Head of caudate nucleus (tissue), 42 donors: Measurements from ENCODE around the gene LGALS8.

Experiments
- DNase-seq, 42 donors: peaks; one replicate each; pipeline versions ENCODE4 v3.0.0 to v3.0.0-alpha.2; 2020 to 2021; ENCODE audit warnings: mixed read lengths in 7 of 42
- intact Hi-C: fragments of 100-400 bp; cut with DNase I; formaldehyde crosslinking; loops from one replicate; pipeline ENCODE4 v1.15.0; 2022

LGALS8 gene

GRCh38 chr1:236532850-236533249 lies 9.1 kb downstream of the LGALS8 start:
- no peak for DNase-seq
- intact Hi-C loops = no loop called here

DNA sequence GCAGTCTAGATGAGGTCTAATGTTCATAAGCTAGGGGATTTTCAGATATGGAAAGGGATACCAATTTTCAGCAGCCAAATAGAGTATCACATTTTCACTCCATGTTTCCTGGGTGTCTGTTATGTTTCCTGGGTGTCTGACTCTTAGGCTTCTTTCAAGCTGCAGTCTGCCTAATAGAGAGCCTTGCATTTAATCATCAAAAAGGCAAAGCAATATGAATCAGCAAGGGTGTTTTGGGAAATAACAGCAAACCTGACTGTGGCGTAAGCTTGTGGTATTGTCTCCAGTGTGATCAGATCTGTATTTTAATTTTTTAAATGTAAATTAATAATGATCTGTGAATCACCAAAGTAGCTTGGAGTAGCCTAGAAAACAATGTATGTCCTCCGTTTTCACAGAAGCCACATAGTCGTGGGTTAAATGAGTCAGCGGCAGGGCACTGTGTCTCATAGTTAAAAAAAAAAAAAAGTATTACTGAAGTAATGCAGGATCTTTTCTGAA lies 10.4 kb downstream of the LGALS8 start:
- intact Hi-C loops = no loop called here
- no peak for DNase-seq

DNA sequence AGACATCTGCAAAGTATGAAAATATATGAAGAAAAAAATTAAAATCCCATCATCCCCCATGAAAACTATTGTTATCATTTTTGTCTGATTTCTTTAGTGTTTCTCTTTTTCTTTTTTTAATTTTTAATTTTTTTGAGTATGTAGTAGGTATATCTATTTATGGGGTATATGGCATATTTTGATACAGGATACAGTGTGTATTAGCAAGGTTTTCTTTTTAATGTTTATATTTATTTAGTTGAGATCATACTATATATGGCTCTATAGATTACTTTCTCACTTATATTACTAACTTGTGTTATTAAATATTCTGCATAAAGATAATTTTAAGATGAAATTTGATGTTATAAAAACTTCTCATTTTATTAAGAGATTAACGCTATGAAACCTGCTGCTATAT lies 11.4 kb downstream of the LGALS8 start:
- no peak for DNase-seq
- intact Hi-C loops = no loop called here

DNA sequence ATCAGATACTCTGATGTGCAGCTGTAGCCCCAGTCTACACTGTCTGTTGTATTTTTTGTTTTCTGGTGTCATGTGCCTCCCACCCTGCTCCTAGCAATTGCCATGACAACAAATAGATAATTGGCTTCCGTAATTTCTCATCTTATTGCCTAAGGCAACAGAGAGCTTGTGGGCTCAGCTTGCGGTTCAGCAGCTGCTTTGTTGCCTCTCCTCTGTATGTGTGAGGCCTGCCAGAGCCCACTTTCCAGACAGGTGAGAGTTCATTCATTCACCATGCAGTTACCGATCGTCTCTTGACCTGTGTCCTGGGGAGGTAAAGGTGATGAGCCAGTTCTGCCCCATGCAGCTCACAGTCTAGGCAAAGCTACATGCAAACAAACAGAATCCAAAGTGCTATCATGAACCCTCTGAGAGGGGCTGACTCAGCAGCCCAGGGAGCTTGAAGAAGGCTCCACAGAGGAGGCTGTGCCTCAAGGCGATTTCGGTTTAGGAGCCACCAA lies 11.9 kb downstream of the LGALS8 start:
- intact Hi-C loops = no loop called here

DNA sequence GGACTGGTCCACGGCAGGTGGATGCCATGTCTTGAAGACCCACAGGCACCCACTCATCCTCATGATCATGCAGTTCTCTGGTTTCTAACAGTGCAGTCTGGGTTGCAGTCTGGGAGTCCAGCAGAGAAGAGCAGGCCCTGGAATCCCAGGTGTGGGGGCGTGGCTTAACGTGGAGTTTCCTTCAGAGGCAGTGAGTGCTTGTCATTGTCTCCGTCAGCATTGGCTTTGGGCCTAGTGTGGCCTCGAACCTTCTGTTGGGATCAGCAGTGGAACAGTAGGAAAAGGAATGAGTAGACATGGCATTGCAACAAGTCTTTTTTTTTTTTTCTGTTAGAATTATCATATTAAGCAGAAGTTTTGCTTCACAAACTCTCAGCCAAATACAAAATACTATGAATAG lies 12.8 kb downstream of the LGALS8 start:
- intact Hi-C loops = no loop called here
- DNase-seq = no peak

More for the DNA sequence above, 11.9 kb downstream of the LGALS8 start:
- no peak for DNase-seq

DNA sequence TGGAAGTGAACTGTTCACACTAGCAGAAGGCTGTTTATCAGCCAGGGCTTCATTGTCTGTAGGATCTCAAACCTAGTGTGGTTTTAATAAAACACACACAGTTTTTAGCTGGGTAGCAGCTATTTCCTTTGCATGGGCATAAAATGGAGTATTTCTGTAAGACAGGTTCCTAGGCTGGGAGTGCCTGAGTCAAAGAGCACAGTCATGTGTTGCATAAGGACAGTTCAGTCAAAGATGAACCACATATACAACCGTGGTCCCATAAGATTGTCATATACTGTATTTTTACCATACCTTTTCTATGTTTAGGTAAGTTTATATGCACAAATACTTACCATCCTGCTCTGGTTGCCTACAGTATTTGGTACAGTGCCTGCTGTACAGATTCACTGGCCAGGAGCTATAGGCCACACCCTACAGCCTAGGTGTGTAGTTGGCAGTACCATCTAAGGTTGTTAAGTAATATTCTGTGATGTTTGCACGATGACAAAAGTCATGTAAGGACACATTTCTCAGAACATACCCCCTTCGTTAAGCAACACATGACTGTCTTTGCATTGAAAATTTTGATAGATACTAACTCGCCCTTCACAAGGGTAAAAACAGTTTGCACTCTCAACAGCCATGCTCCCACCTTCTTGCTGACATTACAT lies 17.2 kb downstream of the LGALS8 start:
- no peak for DNase-seq
- intact Hi-C loops = no loop called here

- intact Hi-C loops = no loop called here
These were observed 17.9 kb downstream of the LGALS8 start for GRCh38 chr1:236541710-236542109.

GRCh38 chr1:236543065-236543669 lies 19.4 kb downstream of the LGALS8 start:
- intact Hi-C loops = no loop called here
- DNase-seq = no peak

More at GRCh38 chr1:236541710-236542109, 17.9 kb downstream of the LGALS8 start:
- DNase-seq = peak in 11 of 42 donors; percentile 14 to 56 (median 29)

DNA sequence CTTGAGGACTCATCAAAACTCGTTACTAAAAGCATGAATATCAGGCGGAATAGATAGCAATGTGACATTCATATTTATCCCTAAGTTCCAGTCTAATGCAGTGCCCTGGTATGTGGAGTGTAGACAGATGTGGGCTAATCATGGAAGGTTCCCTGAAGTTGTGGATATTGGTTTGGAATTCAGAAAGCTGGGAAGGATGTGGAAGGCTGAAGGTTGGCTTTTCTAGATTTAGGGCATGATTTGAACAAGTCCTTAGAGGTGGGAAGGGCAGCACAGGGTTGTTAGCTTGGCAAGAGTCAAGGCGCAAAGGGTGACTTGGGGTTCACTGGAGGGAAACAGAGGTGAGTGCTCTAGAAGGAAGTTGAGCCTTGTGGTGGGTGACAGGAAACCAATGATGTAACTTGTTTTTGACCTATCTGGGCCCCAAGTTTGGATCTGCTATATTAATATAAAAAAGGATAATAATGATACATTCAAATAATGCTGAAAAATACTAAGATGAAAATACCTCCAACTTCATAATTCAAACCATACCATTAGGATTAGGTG lies 21.9 kb downstream of the LGALS8 start:
- no peak for DNase-seq
- intact Hi-C loops = no loop called here

DNA sequence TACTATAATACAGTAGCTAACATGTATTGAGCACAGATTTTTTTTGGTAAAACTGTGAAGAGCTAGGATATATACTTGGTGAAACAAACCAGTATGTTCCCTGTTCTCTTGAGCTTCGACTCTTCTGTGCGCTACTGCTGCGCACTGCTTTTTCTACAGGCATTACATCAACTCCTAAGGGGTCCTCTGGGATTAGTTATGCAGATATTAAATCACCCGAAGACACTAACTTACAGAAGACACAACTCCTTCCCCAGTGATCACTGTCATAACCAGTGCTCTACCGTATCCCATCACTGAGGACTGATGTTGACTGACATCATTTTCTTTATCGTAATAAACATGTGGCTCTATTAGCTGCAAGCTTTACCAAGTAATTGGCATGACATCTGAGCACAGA lies 24.7 kb downstream of the LGALS8 start:
- intact Hi-C loops = no loop called here
- no peak for DNase-seq

DNA sequence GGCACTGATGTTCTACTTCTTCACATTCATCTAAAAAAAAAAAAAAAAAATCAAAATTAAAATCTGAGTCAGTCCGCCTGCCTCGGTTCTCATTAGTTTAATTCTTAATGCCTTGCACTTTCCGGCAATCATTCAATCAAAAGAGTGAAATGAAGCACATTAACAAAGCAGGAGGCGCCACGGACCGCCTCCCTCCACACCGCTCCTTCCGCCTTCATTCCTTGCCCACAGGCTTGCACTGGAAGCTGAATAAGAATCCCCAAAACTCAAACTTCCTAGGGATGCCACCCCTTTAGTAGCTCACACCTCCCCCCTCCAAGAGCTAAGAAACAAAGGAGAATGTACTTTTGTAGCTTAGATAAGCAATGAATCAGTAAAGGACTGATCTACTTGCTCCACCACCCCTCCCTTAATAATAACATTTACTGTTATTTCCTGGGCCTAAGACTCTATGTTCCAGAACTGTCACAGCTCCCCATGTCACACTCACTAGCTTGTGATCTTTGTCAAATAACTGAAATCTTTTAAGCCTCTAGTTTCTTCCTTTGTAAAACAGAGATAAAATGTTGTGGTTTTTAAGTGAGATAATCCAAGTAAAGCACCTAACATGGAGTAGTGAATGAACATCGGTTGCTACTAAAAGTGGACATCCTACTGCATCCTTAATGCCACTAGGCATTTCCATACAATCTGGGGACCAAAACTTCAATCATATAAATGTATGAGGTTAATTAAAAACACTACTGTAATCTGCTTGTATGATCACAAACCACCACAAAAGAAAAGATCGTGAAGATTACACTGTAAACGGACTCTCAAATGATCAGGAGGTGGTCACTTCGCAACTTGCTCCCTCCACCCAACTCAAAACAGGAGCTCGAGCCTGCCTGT lies 27.4 kb downstream of the LGALS8 start:
- DNase-seq = peak in 3 of 42 donors; percentile 11 to 28 (median 18)
- intact Hi-C loops = no loop called here

- intact Hi-C loops = no loop called here
These were observed 28.3 kb downstream of the LGALS8 start for GRCh38 chr1:236552096-236552495.

DNA sequence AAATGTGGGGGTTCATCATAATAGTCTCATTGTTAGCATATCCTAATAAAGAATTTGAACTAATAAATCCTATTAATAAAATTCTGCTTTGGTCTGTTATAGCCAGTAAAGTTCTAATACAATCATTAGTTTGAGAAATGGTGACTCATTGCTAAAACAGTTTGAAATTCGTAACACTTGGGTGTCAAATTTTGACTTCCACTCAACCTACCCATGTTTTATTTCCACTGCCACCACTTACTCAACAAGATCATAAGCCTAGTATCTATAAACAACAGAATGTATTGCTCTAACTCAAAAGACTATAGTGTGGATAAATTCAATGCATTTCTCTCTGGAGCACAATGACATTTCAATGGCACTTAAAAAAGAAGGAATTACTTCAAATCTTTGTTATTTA lies 29.1 kb downstream of the LGALS8 start:
- no peak for DNase-seq
- intact Hi-C loops = no loop called here

More at GRCh38 chr1:236552096-236552495, 28.3 kb downstream of the LGALS8 start:
- no peak for DNase-seq

DNA sequence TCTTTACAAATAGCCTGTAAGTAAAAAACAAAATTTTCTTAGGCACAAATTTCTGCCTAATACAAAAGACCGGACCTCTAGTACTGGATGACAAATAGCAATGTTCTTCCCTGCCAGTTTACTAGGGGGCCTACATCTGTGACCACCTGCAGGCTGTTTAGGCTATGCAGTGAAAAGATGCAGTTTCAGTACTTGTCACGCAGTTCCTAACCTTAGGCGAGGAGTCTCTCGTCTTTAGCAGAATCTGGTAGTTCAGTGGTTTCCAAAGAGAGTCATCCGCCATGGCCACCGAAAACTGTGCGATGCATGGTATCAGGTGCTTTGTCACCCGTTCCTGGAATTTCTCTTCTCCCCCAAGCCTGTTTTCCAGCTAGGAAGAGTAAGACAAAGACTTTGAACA lies 29.6 kb downstream of the LGALS8 start:
- DNase-seq = no peak
- intact Hi-C loops = no loop called here

DNA sequence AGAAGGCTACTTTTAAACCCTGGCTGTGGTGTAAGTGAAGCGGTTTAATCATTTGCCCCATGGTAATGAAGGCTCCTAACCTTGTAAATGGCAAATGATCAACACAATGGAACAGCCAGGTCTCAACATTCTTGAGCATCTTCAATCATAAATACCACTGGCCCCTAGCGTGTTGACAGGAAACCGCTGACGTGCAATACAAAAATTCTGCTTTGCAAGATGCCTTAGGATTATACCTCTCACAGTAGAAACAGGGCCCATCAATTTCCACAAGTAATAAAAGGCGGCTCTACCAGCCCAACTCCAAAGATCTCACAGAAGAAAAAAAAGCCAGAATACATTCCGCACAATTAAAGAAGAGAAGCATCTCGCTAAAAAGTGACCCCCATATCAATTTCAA lies 32.8 kb downstream of the LGALS8 start:
- DNase-seq = no peak
- intact Hi-C loops = no loop called here

- DNase-seq = no peak
- intact Hi-C loops = no loop called here
These were observed 34.3 kb downstream of the LGALS8 start for GRCh38 chr1:236558081-236558480.

DNA sequence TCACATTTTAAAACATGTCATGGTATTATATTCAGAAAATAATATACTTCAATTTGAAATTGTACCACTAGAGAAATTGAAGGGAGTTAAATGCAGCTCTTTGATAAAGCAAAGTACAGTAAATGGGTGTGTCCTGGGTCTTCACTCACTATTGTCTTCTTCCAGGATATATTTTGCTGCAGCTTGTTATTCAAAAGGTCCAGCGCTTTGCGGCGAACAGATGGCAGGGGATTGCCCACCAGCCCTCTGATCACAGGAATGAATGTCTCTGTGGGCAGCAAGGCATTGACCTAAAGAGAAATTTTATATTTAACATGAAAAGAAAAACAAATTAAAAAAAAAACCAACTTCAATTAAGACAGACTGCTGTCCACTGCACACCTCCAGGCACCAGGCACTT lies 35.1 kb downstream of the LGALS8 start:
- intact Hi-C loops = no loop called here
- no peak for DNase-seq

DNA sequence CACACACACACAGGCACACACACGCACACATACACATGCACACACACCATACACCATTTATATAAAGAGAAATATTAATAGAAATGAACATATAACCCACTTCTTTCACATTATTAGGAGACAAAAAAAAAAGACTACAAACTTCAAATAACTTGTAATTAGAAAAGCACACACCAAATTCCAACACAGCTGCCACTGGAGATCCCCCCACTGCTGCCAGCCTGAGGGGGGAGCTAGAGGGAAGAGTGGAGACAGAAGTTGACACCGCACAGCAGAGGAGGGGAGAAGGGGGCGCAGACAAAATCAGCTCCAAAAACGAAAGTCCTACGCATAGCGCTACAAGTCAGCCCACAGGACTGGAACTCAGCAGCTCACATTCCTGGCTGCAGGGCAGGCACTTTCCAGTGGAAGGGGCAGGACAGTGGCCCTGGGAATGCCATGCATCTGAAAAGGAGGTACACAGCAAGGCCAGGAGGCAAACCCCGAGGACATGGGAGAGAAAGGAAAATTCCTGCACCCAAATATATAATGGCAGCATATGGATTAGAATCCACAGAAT lies 36.5 kb downstream of the LGALS8 start:
- intact Hi-C loops = no loop called here
- no peak for DNase-seq

DNA sequence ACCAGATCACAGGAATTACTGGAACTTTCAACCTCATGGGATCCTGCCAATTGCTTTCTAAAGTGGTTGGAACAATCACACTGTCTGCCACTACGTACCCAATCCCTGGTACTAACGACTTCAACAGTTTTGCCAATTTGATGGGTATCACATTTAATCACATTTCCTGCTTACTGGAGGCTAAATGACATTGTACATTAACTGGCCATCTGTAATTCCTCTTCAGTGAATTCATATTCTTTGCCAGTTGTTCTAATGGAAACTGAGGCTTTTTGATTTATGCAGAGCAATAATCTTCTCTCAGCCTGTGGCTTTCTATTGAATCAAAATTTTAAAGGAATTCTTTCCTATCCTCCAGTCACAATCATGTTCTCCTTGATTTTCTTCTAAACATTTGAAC lies 38.2 kb downstream of the LGALS8 start:
- intact Hi-C loops = no loop called here
- DNase-seq = no peak
